Kidney tubule cell (primary cell): ENCODE results near the gene CYYR1.

Source experiments
- DNase-seq: peaks from one replicate; pipeline ENCODE4 v3.0.0-alpha.2; 2018; ENCODE audit warnings: low spot score

CYYR1 gene

DNA sequence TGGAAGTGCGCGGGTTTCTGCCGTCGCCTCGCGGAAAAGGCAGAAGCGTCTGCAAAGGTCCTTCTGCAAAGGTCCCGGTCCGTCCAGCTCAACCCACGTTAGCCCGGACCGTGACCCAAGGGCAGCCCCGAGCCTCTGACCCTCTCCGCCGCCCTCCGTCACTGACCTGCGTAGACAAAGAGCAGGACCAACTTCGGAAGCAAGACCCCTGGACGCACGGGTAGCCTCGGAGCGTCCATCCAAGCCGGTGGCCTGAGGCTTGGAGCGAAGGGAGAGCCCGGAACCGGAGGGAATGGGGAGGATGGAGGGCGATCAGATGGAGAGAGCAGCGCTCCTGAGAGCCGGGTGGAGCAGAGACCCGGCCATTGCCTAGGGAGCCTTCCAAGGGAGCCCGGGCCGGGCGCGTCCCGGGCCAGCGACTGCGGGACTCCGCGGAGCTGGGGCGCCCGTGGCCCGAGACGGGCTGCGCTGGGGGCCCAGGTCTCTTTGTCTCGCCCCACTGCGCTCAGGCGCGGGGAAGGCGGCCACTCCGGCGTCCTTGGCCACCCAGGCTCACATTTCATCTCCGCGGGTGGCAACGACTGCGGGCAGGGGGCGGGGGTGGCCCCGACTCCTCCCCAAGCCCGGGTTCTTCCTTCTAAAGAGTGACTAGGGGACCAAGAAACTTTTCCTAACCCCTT, at the start of gene CYYR1:
TSS of gene CYYR1 (minus strand) at position 585 of the 680 bp plus-strand sequence. CDS start at position 239, 346 bp downstream.
- peak; percentile 23 for DNase-seq

DNA sequence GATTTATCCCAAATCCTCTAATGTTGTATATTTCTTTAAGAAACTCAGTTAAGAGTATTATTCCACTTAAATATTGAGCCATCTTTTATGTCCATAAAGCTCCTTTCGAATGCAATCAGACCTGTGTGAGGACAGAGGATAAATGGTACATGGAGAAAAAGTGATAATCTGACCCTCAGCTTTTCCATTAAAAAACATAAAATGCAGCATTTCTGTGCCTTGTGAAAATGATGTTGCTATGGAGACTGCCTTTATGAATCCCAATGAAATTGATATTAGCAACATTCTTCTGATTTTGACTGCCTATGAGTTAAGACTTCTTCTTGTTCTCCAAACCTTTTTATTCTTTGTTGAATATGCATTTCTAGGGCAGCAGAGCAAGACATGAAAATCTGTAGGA, 44.1 kb upstream of the CYYR1 start:
- no peak for DNase-seq

DNA sequence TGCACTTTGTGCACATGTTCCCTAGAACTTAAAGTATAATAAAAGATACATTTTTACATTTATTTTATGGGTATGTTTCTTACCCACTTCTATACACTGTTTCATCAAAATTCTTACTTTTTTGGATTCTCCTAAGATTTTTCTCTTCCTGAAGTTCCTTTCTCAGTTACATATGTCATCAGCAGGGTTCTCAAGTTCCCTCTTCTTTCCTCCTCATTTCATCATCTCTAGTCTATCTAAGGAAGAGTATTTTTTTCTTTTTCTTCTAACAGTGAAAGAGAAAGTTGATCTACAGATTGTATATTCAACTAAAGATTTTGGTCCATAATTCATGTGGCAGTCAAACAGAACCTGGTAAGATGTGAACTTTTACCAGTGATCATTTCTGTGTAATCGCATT, 41.2 kb upstream of the CYYR1 start:
- no peak for DNase-seq

DNA sequence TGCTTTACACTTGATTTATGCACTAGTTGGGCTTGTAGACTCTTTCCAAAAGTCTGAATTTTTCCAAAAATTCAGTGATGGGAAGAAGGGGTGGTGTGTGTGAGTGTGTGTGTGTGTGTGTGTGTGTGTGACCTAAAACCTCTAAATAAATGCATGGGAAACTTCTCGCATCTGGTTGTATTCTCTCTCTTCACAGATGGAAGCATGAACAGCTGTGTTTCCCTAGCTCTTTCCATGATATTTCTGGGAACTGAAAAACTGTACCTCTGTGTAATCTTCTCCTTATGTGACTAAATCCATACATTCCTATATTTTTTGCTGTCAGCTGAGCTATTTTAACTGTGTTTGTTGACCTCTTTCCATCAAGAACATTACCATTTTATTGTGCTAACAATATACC, 26.2 kb upstream of the CYYR1 start:
- no peak for DNase-seq

DNA sequence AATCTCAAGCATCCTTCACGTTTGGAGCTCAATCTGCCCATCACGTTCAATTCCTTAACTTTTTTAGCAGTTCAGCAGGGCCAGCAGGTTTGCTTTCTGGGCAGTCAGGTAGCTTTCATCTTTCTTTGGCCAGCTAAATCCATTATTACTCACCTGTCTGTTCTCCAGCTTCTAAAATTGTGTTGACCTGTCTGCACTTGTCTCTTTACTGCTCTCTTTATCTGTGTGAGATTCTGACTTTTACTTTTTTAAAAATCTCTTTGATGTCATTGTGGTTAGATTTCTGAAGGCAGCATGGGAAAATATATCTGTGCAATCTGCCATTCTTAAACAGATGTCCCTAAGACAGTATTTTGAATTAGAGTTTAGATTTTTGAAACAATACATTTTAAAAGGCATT, 24.9 kb upstream of the CYYR1 start:
- no peak for DNase-seq

DNA sequence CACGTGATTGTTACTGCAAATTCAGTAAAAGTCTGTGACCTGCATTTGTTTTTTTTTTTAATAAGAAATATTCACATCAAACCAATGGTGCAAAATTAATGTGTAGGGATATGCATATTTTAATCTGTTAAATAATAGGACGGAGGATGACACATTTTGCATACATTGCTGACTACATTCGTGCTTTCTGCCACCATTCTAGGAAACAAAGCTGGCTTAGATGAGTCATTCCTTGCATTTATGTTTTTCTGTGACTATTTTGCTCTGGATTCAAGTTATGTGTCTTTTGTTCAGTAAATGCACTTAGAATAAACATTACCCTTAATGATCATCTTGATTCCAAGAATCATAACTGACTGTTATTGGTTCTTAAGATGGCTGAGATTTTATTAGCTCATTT, 23.9 kb upstream of the CYYR1 start:
- DNase-seq = no peak

DNA sequence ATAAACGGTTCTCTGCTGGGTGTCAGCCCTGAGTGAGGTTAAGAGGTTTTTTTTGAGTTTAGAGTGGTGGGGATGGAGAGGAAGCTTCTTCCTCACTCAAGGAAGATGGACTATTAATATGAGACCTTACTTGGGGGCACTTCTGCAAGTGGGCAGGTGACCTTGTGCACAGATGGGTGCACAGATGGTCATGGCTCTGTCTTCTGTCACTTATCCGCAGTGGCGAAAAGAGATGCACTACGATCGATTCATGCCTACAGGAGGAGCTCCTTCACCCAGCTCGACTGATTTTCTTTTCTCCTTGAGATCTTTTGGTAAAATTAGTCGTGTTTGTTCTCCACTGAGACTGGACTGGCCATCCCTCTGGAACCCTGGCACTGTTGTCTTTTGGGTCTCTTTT, 22.9 kb upstream of the CYYR1 start:
- no peak for DNase-seq

DNA sequence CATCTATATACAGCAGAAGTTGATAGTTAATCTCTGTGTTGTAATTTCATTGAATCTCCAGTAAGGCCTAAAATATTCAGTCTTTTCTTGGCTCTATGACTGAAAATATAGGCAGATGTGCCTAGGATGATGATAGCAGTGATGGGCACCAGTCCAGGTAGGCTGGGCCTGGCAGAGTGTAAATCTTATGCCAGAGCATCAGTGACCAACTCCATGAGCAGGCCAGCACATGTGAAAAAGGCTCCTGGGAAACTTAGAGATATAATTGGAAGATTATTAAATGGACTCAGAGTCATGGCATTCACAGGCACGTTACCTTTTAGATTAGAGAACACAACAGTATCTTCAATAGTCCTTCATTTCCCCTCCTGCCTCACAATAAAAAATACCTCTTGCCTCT, 20.7 kb upstream of the CYYR1 start:
- DNase-seq = no peak

DNA sequence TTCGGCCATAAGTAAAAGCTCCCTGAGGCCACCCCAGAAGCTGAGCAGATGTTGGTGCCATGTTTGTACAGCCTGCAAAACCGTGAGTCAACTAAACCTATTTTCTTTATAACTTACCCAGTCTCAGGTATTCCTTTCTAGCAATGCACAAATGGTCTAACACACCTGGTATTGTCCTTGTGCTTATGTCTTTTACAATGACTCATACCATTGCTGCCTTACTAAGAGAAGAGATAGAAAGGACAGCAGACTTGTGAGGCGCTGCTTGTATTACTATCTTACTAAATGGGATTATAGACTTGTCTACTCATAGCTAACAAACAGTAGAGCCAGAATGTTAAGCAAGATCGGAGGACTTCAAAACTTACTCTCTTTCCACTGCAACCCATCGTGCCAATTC, 18.5 kb upstream of the CYYR1 start:
- no peak for DNase-seq

DNA sequence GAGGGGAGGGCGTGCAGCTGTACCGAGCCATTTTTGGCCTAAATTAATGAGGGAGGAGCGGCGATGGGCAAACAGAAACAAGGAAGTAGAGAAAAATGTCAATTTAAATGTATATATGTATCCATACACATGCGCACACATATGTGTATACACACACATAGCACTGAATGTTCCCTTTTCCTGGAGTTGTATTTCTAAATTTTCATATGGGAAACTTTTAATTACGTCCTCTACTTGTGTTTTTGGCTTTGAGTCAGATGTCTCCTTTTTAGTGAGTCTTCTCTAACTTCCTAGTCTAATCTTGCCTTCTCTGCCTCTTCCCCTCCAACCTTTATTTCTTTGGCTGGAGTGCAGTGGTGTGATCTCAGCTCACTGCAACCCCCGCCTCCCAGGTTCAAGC, 15.4 kb upstream of the CYYR1 start:
- DNase-seq = no peak

DNA sequence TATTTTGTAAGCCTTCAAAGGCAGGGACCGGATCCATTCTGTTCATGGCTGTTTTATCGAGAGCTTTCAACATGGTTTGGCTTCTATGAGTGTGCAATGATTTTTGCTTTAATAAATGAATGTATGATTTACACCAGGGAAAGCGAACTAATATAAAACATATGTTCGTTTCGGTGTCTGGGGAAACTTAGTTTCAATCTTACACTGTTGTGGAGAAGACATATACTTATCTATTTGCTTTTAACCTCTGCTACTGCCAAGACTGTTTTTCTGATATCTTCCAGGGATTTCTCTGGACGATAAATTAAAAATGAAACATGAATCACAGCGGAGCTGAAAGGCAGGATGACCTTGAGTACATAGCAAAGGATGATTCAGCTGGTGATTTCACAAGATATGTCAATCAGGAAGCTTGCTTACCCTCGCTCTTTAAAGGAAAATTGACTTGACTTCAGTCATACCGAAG, 14.7 kb upstream of the CYYR1 start:
- peak; percentile 34 for DNase-seq

DNA sequence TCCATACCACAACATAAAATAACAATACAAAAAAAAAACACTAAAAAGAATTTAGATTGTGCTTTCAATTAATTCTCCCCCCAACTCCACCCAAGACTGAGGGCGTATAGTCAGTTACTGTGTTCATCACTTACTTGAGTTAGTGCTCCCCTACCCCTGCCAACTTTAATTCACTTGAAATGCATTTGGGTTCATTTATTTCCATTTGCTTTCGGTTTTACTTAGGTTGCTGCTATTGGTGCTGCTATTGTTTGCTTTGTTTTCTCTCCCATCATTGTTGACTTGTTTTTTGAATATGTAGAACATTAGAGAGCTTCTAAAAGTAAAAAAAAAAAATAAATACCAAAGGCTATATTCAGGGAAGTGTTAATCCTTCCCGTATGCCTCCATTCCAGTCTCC, 10.7 kb upstream of the CYYR1 start:
- no peak for DNase-seq

DNA sequence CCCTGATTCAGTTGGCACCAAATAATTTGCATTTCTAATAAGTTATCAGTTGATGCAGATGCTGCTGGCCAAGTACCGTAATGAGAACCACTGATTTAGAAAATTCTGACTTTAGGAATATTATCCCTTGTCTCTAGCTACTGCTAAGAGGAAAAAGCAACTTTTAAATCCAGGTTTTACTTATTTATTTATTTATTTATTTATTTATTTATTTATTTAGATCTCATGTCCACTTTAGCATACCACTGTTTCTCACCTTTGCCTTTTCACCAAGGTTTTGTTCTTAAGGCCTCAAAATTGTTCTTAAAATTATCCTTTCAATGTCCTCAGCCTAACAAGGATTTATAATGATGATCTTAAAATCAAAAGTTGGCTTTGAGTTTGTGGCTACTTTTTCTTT, 8.7 kb upstream of the CYYR1 start:
- no peak for DNase-seq

DNA sequence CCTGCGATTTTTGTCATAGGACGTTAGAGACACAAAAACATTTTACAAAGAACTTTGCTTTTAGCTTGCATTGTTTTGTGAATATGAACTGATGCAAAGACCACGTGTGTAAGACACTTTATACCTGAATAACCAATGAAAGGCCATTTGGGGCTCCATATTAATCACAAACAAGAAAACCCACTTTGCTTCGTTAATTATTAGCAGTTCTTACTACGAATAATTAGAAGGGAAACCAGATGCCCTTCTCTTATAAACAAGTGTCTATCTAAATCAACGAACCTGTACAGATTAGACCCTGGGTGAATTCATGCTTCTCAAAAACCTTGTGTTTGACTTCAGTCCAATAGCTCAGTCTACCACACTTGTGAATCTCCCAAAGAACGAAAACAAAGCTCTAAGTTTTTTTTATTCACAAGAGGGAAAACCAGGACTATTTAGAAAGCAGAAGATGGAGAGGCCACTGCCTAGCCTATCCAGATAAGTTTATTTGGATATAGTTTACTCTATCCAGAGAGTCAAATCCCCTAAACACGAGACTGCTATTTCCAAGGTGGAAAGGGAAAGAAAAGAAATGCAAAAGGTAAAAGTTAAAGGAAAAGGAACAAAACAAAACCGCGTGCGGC, 897 bp downstream of the CYYR1 start:
- DNase-seq = peak; percentile 2

DNA sequence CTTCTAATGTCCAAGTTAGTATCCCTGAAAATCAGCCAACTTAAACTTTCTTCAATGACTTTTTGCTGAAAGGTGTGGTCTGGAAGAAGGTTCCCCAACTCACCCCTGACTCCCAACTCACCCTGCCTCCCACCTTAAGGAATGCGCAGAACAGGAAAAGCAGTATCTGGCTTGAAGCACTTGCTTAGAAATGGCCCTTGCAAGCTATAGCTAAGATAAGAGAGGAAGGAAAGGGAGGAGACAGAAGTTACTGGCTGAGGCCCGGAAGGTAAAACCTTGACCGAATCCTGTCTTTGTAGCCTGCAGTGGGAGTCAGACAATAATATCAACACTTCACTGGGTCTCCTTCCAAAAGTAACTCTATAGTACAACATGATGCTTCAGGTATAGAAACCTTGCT, 2.9 kb downstream of the CYYR1 start:
- no peak for DNase-seq

DNA sequence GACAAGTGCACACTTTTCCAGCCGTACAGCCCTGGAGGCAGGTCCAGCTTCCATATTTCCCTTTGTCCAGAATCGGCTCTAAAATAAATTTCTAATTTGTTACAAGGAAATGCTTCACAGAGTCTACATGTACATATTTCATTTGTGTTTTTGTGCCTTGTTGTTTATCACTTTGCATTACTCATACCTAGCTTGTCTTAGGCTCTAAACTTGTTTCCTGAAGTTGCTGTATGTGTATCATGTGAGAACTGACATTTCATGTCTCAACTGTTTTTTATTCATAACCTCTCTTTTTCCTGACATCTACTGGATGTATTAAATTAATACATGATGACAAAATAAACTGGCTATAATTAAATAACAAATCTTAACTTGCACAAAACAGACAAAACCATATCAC, 7.5 kb downstream of the CYYR1 start:
- no peak for DNase-seq

DNA sequence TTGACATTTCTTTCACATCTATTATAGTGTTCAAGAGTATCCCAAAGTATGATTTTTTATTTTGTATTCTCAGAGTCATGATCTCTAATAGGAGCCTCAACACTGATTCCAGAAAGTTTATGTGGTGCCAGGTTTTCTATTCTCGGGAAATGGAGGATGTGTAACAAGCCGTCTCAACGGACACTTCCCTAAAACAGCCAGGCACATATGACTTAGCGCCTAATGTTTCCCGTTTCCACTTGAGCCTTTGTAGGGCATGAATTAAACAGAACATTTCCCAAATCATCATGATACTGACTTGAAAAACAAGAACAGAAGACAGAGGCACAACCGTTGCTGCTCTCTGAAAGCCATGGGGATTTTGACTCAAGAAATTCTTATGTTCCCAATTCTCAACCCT, 8.0 kb downstream of the CYYR1 start:
- DNase-seq = no peak

DNA sequence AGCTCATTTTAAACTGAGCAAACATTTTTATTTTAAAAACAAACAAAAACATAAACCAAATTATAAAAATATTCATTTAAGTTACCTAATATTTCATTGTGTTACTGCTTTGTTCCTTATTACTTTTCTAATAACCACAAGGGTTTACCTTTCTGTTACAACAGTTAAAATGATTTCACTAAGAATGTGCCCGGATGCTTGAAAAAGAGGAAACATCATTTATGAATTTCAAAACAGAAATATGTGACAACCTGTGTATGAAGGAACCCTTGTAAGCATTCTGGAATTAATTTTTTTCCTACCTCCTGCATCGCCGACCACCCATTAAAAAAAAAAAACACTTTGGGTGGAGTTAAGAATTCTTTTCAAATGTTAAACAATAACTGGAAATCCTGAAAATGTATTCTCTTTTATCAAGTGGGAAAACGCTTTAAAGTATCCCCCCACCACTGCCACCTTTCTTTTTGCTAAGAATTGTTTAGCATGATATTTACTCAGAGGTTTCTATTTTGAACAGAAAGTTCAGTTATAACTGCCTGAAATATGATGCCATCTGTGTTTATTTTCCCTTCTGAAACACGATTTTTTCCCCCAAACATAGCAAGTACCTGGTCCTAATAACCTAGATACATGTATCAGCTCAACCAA, 9.1 kb downstream of the CYYR1 start:
- no peak for DNase-seq

DNA sequence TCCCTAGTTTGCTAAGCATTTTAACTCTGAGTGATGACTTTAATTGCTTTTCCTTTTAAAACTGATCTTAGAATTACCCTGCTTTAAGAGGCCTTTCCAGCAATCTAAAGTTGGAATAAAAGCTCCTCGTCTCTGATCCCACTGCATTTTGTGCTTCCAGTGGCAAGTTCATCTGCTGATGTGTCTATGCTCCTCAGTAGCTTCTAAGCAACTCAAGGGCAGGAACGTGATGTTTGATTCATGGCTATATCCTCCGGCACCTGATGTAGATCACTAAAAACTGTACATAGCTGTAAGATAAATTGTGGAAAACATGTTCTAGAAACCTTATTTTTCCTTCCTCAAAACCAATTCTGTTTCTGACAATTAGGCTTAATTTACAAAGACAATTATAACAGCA, 12.5 kb downstream of the CYYR1 start:
- DNase-seq = no peak

DNA sequence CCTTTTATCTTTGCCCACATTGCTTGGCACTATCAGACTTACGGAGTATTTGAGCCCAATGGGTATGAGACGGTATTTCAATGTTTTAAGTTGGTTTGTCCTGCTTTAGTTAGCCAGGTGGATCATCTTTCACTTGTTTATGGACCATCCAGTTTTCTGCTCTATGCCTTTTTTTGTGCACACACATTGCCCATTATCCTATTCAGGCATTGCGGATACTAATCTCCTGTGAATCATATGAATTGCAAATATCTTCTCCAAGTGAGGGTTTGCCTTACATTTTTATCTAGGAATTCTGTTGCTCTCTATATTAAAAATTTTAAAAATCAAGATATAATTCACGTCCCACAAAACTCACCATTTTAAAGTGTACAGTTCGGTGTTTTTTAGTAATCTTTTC, 14.0 kb downstream of the CYYR1 start:
- no peak for DNase-seq

DNA sequence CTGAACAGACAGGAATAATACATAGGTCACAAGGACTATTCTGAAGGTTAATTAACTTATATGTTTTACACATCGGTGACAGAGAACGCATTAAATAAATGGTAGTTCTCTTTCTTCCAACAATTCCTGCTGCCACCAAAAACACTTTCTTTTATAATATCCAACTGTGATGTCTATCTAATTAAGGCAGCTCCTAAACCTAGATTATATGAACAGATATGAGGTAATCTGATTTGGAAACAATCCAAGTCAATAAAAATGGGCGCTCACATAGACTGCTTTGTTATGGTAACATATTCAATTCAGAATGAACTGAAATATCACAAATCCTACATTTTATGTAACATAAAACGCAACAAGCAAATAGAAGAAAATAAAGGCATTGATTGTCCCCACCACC, 16.0 kb downstream of the CYYR1 start:
- DNase-seq = no peak

DNA sequence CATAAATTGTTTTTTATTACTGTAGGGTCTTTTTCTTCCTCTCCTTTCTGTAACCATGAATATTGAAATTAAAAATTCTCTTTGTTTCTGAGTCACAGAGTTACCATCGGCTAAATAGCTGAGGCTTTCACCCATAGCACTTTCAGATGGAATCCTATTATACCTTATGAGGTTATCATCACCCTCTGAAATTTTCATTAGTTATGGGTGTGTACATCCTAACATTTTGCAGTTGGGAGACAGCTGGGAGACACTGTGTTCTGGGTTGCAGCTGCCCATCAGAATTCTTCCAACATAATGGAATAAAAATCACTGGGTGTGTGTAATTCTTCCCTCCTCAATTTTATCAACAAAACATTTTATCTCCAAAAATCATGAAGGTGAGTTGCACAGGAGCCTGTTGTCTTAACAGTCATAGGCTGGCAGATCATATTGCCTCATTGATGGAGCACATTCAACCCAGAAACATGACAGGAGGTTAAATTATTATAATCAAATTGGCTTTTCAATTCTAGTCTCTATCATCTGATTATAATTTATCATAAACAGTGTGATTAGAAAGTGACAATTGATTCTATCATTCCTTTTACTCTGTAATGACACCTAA, 17.4 kb downstream of the CYYR1 start:
- DNase-seq = no peak

DNA sequence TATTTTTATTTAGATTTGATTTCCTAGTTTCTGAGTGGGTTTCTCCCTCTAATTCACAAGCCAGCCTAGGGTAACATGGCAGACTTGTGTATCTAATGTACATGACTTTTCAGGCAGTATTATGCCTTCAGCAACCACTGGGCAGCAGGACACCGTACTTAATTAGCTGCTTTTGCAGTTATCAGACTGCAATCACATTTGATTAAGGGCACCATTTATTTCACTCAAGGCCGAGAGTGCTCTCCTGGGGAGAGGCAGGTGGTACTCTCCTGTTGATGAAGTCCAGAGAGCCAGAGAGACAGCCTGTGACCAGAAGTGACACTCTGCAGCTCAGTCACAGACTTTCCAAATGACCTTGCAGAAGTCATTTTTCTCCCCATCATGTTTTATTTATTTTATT, 18.7 kb downstream of the CYYR1 start:
- no peak for DNase-seq
